GM12878 (cell line): Measurements from ENCODE around the gene MAP4K4. TPM values are rescaled to one million over a fixed set of nuclear protein-coding genes. Genes with fewer than 3 reads are reported as not detected.
A peak's percentile ranks its signal among the peaks of the same experiment; 100 is the strongest.

Source experiments
- BHLHE40 ChIP-seq, 2 experiments: fragments of 450-650 bp in 1 of 2; IDR thresholded peaks; 2 replicates each; pipeline ENCODE4 v1.6.1; 2011 to 2017; ENCODE audit warnings: low read depth in 2 of 2, borderline replicate concordance in 1 of 2, improper control_type of control experiment in 1 of 2, low read length in 1 of 2, mild to moderate bottlenecking in 1 of 2
- BRCA1 ChIP-seq: IDR thresholded peaks from 2 replicates; pipeline ENCODE4 v1.6.1; 2011; ENCODE audit warnings: low read depth, low read length, improper control_type of control experiment
- CBFB ChIP-seq: IDR thresholded peaks from 2 replicates; pipeline ENCODE4 v1.6.1; 2016; ENCODE audit warnings: antibody characterized with exemption, low read depth
- CEBPB ChIP-seq, 2 experiments: fragments of 150-350 bp in 1 of 2; IDR thresholded peaks; 2 replicates each; pipeline ENCODE4 v1.6.1; 2012 to 2014; ENCODE audit warnings: low read depth in 2 of 2, low read length in 2 of 2, borderline replicate concordance in 1 of 2, inconsistent platforms in 1 of 2
- ESRRA ChIP-seq: IDR thresholded peaks from 2 replicates; pipeline ENCODE4 v1.6.1; 2012; ENCODE audit warnings: mild to moderate bottlenecking, low read length, improper control_type of control experiment
- FOS ChIP-seq: IDR thresholded peaks from 3 replicates; pipeline ENCODE4 v1.6.1; 2011; ENCODE audit warnings: borderline replicate concordance; ENCODE audit not compliant: insufficient read length; ENCODE audit errors: extremely low read depth
- MXI1 ChIP-seq: fragments of 150-350 bp; IDR thresholded peaks from 2 replicates; pipeline ENCODE4 v1.6.1; 2011; ENCODE audit warnings: low read depth, mild to moderate bottlenecking, inconsistent platforms, low read length, improper control_type of control experiment
- NFIC ChIP-seq: IDR thresholded peaks from 2 replicates; pipeline ENCODE4 v1.6.1; 2012; ENCODE audit warnings: low read depth, mild to moderate bottlenecking, inconsistent platforms, low read length, moderate library complexity
- NKRF ChIP-seq: fragments of 450-650 bp; conservative IDR thresholded peaks from 2 replicates; pipeline ENCODE4 v1.6.1; 2017; ENCODE audit warnings: mild to moderate bottlenecking, moderate library complexity
- POLR2AphosphoS5 ChIP-seq: IDR thresholded peaks from 2 replicates; pipeline ENCODE4 v1.6.1; 2011; ENCODE audit warnings: mild to moderate bottlenecking, low read length, inconsistent platforms
- RB1 ChIP-seq: fragments of 450-650 bp; formaldehyde crosslinking; IDR thresholded peaks from 2 replicates; pipeline ENCODE4 v1.6.1; 2017; ENCODE audit warnings: mild to moderate bottlenecking, borderline replicate concordance
- RCOR1 ChIP-seq: conservative IDR thresholded peaks from 2 replicates; pipeline ENCODE4 v1.6.1; 2012; ENCODE audit warnings: low read depth, low read length, improper control_type of control experiment
- SMAD1 ChIP-seq: fragments of 450-650 bp; IDR thresholded peaks from 2 replicates; pipeline ENCODE4 v1.6.1; 2018; ENCODE audit warnings: mild to moderate bottlenecking, low read depth; ENCODE audit not compliant: partially characterized antibody
- SMARCA5 ChIP-seq: fragments of 450-650 bp; IDR thresholded peaks from 2 replicates; pipeline ENCODE4 v1.6.1; 2017; ENCODE audit warnings: mild to moderate bottlenecking
- SUPT20H ChIP-seq: IDR thresholded peaks from 2 replicates; pipeline ENCODE4 v1.6.1; 2011; ENCODE audit warnings: low read depth, mild to moderate bottlenecking, low read length, moderate library complexity, borderline replicate concordance; ENCODE audit not compliant: control insufficient read depth
- TARDBP ChIP-seq: IDR thresholded peaks from 2 replicates; pipeline ENCODE4 v1.6.1; 2016; ENCODE audit warnings: borderline replicate concordance
- USF2 ChIP-seq: IDR thresholded peaks from 2 replicates; pipeline ENCODE4 v1.6.1; 2011; ENCODE audit warnings: low read depth, low read length, improper control_type of control experiment, borderline replicate concordance
- ZNF24 ChIP-seq: fragments of 450-650 bp; IDR thresholded peaks from 2 replicates; pipeline ENCODE4 v1.6.1; 2017; ENCODE audit warnings: antibody characterized with exemption, mild to moderate bottlenecking
- ZSCAN29 ChIP-seq: fragments of 450-650 bp; IDR thresholded peaks from 2 replicates; pipeline ENCODE4 v1.6.1; 2017; ENCODE audit warnings: mild to moderate bottlenecking, moderate library complexity
- polyA plus RNA-seq, 11 experiments: library from polyadenylated mRNA; depleted of rRNA in 4 of 11; unstranded in 6 of 11; stranded (reverse) in 5 of 11; fragments of >200 nt; fragmentation: Nextera tagmentation in 4 of 11; fragmentation: Illumina TruSeq in 1 of 11; extraction: Ambion mirVana in 4 of 11; extraction: Trizol in 1 of 11; gene quantifications; 1 replicate in 1 of 11; 2 replicates in 10 of 11; pipeline versions ENCODE4 v1.2.1 to v1.2.3, GENCODE V29; 2011 to 2016; ENCODE audit warnings: inconsistent platforms in 2 of 11, missing spikeins in 2 of 11, low read depth in 1 of 11
- total RNA-seq, 4 experiments: library from RNA; depleted of rRNA in 3 of 4; stranded (reverse); fragments of >200 nt in 3 of 4; fragmentation: Illumina TruSeq in 1 of 4; extraction: Trizol in 1 of 4; gene quantifications; 2 replicates each; pipeline versions ENCODE4 v1.2.1 to v1.2.3, GENCODE V29; 2013 to 2021
- TF ChIP-seq, protein P1 (sequence below), 3 experiments: IDR thresholded peaks in 2 of 3; conservative IDR thresholded peaks in 1 of 3; 2 replicates each; pipeline ENCODE4 v1.5.1; 2011; ENCODE audit warnings: low read depth in 3 of 3, low read length in 3 of 3, mild to moderate bottlenecking in 3 of 3, control low read depth in 2 of 3, moderate library complexity in 2 of 3, inconsistent platforms in 1 of 3, mixed read lengths in 1 of 3; ENCODE audit not compliant: control insufficient read depth in 2 of 3, insufficient read depth in 1 of 3; ENCODE audit errors: extremely low read depth in 1 of 3
- TF ChIP-seq, protein P2 (sequence below): fragments of 450-650 bp; formaldehyde crosslinking; IDR thresholded peaks from 2 replicates; pipeline ENCODE4 v1.4.0; 2022; ENCODE audit warnings: mild to moderate bottlenecking, moderate library complexity

Gene MAP4K4
- total and polyA plus RNA-seq, 10 of the 15 experiments (the other 5 are each of a cell fraction or from before 2014, with no cell fraction given) = 1.9 to 50.4 (median 9.7) TPM

- TF ChIP-seq TARDBP (no peak), NFIC (no peak), SUPT20H (no peak), SMARCA5 (peak; percentile 62), SMAD1 (no peak), BRCA1 (no peak), RB1 (peak; percentile 63; the same call in 1 of the 2 replicates), FOS (no peak), ZSCAN29 (0 out of 2 replicates have a peak, but pooled peaks have one; percentile 56), USF2 (no peak), ESRRA (no peak), CBFB (no peak), MXI1 (0 out of 2 replicates have a peak, but pooled peaks have one; percentile 18), CEBPB (IDR thresholded peaks at IDR 0.05; ENCODE audit: borderline replicate concordance in 1 of 2, low read depth in 2 of 2, low read length in 2 of 2) (no peak), BHLHE40 (IDR thresholded peaks at IDR 0.05; ENCODE audit: borderline replicate concordance in 1 of 2, low read depth in 2 of 2, low read length in 1 of 2) (peak in 1 of 2 experiments; percentile 16; a peak in 1 of 4 replicates), NKRF (peak; percentile 51; the same call in 1 of the 2 replicates), POLR2AphosphoS5 (no peak), RCOR1 (no peak), ZNF24 (0 out of 2 replicates have a peak, but pooled peaks have one; percentile 20)
- TF ChIP-seq, protein P1, sequence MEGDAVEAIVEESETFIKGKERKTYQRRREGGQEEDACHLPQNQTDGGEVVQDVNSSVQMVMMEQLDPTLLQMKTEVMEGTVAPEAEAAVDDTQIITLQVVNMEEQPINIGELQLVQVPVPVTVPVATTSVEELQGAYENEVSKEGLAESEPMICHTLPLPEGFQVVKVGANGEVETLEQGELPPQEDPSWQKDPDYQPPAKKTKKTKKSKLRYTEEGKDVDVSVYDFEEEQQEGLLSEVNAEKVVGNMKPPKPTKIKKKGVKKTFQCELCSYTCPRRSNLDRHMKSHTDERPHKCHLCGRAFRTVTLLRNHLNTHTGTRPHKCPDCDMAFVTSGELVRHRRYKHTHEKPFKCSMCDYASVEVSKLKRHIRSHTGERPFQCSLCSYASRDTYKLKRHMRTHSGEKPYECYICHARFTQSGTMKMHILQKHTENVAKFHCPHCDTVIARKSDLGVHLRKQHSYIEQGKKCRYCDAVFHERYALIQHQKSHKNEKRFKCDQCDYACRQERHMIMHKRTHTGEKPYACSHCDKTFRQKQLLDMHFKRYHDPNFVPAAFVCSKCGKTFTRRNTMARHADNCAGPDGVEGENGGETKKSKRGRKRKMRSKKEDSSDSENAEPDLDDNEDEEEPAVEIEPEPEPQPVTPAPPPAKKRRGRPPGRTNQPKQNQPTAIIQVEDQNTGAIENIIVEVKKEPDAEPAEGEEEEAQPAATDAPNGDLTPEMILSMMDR (IDR thresholded peaks at IDR 0.05 in 2 of 3, conservative IDR thresholded peaks at IDR 0.05 in 1 of 3; ENCODE audit: control insufficient read depth in 2 of 3, extremely low read depth in 1 of 3, insufficient read depth in 1 of 3, low read depth in 3 of 3, low read length in 3 of 3) = peak in 1 of 3 experiments; percentile 10; a peak in 1 of 6 replicates
- TF ChIP-seq, protein P2, sequence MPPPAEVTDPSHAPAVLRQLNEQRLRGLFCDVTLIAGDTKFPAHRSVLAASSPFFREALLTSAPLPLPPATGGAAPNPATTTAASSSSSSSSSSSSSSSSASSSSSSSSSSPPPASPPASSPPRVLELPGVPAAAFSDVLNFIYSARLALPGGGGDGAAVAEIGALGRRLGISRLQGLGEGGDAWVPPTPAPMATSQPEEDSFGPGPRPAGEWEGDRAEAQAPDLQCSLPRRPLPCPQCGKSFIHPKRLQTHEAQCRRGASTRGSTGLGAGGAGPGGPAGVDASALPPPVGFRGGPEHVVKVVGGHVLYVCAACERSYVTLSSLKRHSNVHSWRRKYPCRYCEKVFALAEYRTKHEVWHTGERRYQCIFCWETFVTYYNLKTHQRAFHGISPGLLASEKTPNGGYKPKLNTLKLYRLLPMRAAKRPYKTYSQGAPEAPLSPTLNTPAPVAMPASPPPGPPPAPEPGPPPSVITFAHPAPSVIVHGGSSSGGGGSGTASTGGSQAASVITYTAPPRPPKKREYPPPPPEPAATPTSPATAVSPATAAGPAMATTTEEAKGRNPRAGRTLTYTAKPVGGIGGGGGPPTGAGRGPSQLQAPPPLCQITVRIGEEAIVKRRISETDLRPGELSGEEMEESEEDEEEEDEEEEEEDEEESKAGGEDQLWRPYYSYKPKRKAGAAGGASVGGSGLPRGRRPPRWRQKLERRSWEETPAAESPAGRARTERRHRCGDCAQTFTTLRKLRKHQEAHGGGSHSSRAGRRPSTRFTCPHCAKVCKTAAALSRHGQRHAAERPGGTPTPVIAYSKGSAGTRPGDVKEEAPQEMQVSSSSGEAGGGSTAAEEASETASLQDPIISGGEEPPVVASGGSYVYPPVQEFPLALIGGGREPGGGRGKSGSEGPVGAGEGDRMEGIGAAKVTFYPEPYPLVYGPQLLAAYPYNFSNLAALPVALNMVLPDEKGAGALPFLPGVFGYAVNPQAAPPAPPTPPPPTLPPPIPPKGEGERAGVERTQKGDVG = no peak
Measured at GRCh38 chr2:101697124-101698013, at the start of gene MAP4K4 (continued).
